HL-60 (cell line): ENCODE data around the gene GOLGA8S.
A peak's percentile ranks its signal among the peaks of the same experiment; 100 is the strongest.
"Not testable (repeated sequence)": the region's sequence is repeated elsewhere in the genome, so short reads cannot be mapped to it uniquely, and the experiment has no call there.

Source experiments
- DNase-seq, 2 experiments: peaks; one replicate each; pipeline ENCODE4 v3.0.0-alpha.2; 2010 to 2020; ENCODE audit warnings: low read depth in 1 of 2, low spot score in 1 of 2
- H3K27ac ChIP-seq: fragments of 250-450 bp; sonication (Bioruptor Pico); replicated peaks from 2 replicates; pipeline ENCODE4 v1.5.1; 2020; ENCODE audit warnings: mild to moderate bottlenecking, moderate library complexity
- H3K27me3 ChIP-seq: fragments of 250-450 bp; sonication (Bioruptor Pico); 2 replicates; pipeline ENCODE4 v1.5.1; 2021; ENCODE audit warnings: mild to moderate bottlenecking, moderate library complexity; ENCODE audit not compliant: insufficient read depth, poor library complexity, severe bottlenecking
- H3K4me3 ChIP-seq: replicated peaks from 2 replicates; pipeline ENCODE4 v1.5.1; 2011; ENCODE audit warnings: mild to moderate bottlenecking, control low read depth, low read length; ENCODE audit not compliant: insufficient read depth
- CTCF ChIP-seq: IDR thresholded peaks from one replicate; pipeline ENCODE4 v1.5.1; 2011; ENCODE audit warnings: low read length, control low read depth, inconsistent platforms; ENCODE audit not compliant: insufficient read depth
- GABPA ChIP-seq: IDR thresholded peaks from 2 replicates; pipeline ENCODE4 v1.6.1; 2012; ENCODE audit warnings: low read depth
- POLR2AphosphoS5 ChIP-seq: IDR thresholded peaks from 2 replicates; pipeline ENCODE4 v1.6.1; 2012; ENCODE audit warnings: low read depth
- REST ChIP-seq: IDR thresholded peaks from 2 replicates; pipeline ENCODE4 v1.6.1; 2012; ENCODE audit warnings: low read depth; ENCODE audit not compliant: insufficient replicate concordance
- SPI1 ChIP-seq: IDR thresholded peaks from 2 replicates; pipeline ENCODE4 v1.6.1; 2012; ENCODE audit warnings: low read depth, mild to moderate bottlenecking, borderline replicate concordance
- long read RNA-seq: library from polyadenylated mRNA; unstranded; transcript quantifications from one replicate; pipeline ENCODE4 v2.0.0, GENCODE V29; 2020

GOLGA8S gene
- long read RNA-seq, result 0 reads

- not testable (repeated sequence) for H3K27ac ChIP-seq, DNase-seq, H3K4me3 ChIP-seq, H3K27me3 ChIP-seq
These were observed at the start of gene GOLGA8S for GRCh38 chr15:23354448-23354847. GOLGA8S (plus strand) TSS chr15:23354748; CDS start chr15:23354810, 62 bp downstream.

- Histone ChIP-seq H3K4me3 (peak overlapping the region; percentile 36; the same call in 1 of the 2 replicates), H3K27ac (peak overlapping the region; percentile 40; the same call in 1 of the 2 replicates)
- not testable (repeated sequence) for DNase-seq, H3K27me3 ChIP-seq
These were observed 49.7 kb upstream of the GOLGA8S start for GRCh38 chr15:23304805-23305204.

GRCh38 chr15:23305921-23306320 is 48.6 kb upstream of the GOLGA8S start:
- not testable (repeated sequence) for H3K4me3 ChIP-seq, H3K27ac ChIP-seq, DNase-seq, H3K27me3 ChIP-seq

GRCh38 chr15:23311233-23311632 is 43.3 kb upstream of the GOLGA8S start:
- H3K4me3 ChIP-seq, DNase-seq, H3K27me3 ChIP-seq, H3K27ac ChIP-seq: not testable (repeated sequence)

GRCh38 chr15:23334096-23334495 is 20.5 kb upstream of the GOLGA8S start, which contains the start of gene GOLGA6L26:
GOLGA6L26 (minus strand) TSS chr15:23334196; CDS start chr15:23334135, 61 bp downstream.
- H3K27me3 ChIP-seq, H3K27ac ChIP-seq, DNase-seq, H3K4me3 ChIP-seq: not testable (repeated sequence)

- not testable (repeated sequence) for DNase-seq, H3K4me3 ChIP-seq, H3K27ac ChIP-seq, H3K27me3 ChIP-seq
These were observed 8.1 kb downstream of the GOLGA8S start for GRCh38 chr15:23362622-23363021.

- not testable (repeated sequence) for H3K27me3 ChIP-seq, H3K27ac ChIP-seq, H3K4me3 ChIP-seq, DNase-seq
These were observed 9.7 kb downstream of the GOLGA8S start for GRCh38 chr15:23364261-23364660.

- H3K27me3 ChIP-seq, result no peaks in the 10 kb centered on the region
These were observed 16.0 kb downstream of the GOLGA8S start for GRCh38 chr15:23370578-23370977.

GRCh38 chr15:23371134-23371533 is 16.6 kb downstream of the GOLGA8S start:
- H3K4me3 ChIP-seq, DNase-seq, H3K27ac ChIP-seq, H3K27me3 ChIP-seq: not testable (repeated sequence)

More at GRCh38 chr15:23370578-23370977, 16.0 kb downstream of the GOLGA8S start:
- Histone ChIP-seq H3K4me3 (no peak overlapping the region), H3K27ac (no peak overlapping the region)
- no peak for DNase-seq
- TF ChIP-seq POLR2AphosphoS5 (no peak), GABPA (no peak), REST (no peak), CTCF (no peak), SPI1 (no peak)

- H3K27me3 ChIP-seq, DNase-seq, H3K27ac ChIP-seq, H3K4me3 ChIP-seq: not testable (repeated sequence)
These were observed 17.3 kb downstream of the GOLGA8S start for GRCh38 chr15:23371868-23372267.
